ENCODE results near the gene TSGA10. TPM values are rescaled to one million over a fixed set of nuclear protein-coding genes. Genes with fewer than 3 reads are reported as not detected.
"Not testable (repeated sequence)": the region's sequence is repeated elsewhere in the genome, so short reads cannot be mapped to it uniquely, and the experiment has no call there.

The TSGA10 gene, protein sequence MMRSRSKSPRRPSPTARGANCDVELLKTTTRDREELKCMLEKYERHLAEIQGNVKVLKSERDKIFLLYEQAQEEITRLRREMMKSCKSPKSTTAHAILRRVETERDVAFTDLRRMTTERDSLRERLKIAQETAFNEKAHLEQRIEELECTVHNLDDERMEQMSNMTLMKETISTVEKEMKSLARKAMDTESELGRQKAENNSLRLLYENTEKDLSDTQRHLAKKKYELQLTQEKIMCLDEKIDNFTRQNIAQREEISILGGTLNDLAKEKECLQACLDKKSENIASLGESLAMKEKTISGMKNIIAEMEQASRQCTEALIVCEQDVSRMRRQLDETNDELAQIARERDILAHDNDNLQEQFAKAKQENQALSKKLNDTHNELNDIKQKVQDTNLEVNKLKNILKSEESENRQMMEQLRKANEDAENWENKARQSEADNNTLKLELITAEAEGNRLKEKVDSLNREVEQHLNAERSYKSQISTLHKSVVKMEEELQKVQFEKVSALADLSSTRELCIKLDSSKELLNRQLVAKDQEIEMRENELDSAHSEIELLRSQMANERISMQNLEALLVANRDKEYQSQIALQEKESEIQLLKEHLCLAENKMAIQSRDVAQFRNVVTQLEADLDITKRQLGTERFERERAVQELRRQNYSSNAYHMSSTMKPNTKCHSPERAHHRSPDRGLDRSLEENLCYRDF
- 1 to 10 TPM; 2.8 to 5.5 (median 3.4) TPM for total RNA-seq

DNA sequence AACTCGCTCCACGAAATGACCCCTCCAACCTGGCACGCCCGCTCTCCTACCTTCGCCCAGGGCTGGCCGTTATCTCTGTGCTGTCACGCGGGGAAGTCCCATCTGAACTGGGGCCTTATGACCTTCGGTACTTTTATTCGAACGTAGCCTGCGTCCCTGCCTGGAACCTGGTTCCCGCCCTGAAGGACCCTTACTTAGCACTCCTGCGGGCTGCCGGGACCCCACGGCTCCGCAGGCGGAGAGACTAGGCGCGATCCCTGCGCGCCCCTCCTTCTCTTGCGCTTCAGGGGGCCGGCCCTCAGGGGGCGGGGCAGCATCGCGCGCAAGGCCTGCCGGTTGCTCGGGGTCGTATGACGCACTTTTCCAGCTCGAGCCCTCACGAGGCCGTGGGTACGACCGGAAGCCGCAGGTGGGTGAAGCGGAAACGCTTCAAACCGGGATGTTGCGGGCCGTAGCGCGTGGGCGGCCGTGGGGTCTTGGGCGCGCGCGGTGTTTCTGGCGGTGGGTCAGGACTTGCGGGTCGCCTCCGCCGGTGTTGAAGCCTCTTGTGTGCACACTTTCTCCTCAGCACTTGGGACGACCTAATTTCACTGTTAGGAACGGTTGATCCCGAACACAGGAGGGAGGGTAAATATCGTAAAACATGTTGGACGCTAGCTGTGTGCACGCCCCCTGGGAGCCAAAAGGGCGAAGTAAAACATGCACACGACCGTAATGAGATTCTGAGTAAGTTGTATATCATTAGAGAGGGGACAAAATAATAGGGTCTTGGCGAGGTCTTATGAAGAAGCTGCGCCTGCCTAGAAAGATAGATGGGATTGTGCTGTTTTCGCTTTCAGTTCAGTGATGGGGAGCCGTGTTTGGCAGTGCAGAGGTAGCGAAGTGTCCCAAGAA is at the start of gene TSGA10, which contains the start of gene LIPT1:
Gene TSGA10, minus strand, starts transcription at position 300 of the 894 bp plus-strand sequence. CDS start 45,503 bp downstream, outside the sequence.
Gene LIPT1, plus strand, starts transcription at position 325 of the 894 bp plus-strand sequence. CDS start 6,991 bp downstream, outside the sequence.
- peak; percentile 98 to 99 for ATAC-seq
- peaks cover 36% of the 10 kb centered on the region for H3K4me1 Mint-ChIP-seq (ENCODE audit: low read depth)
- H3K4me3 Mint-ChIP-seq: no peak within 1 kb of the TSS
- H3K9me3 Mint-ChIP-seq: no peaks in the 10 kb centered on the region
- peak; percentile 87 for DNase-seq
- peaks cover 20% of the 10 kb centered on the region for H3K36me3 Mint-ChIP-seq (ENCODE audit: insufficient read depth)
- H3K27me3 Mint-ChIP-seq (ENCODE audit: low read depth): no peaks in the 10 kb centered on the region

DNA sequence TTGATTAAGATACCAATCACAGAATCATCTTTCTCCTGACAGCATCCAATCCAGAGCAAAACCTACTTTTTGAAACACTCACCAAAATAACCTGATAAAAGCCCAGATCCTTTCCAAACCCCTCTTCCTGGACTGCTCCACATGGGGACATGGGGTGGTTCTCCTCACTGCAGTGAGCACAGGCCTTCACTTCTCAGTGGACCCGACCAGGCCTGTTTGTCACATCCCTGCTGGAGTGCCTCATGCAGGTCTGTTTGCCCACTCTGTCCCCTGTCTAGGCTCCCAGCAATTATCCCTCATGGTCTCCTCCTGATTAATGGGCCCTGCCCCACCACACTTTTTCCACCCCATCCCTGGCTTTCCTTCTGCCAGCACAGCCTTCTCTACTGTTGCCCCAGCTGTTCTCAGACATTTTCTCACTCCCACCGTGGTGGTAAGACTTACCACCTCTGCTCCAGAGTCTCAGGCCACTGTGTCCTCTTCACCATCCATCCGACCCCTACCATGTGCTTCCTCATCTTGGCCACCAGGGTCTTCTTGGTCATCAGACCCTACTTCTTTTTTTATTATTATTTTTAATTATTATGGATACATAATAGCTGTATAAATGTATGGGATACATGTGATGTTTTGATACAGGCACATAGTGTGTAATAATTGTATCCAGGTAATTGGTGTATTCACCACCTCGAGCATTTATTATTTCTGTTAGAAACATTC is 47.4 kb upstream of the TSGA10 start:
- Mint-ChIP-seq H3K27me3 (ENCODE audit: low read depth) (no peaks in the 10 kb centered on the region), H3K4me3 (no peak overlapping the region), H3K4me1 (ENCODE audit: low read depth) (no peaks in the 10 kb centered on the region), H3K9me3 (peaks cover 9% of the 10 kb centered on the region), H3K36me3 (ENCODE audit: insufficient read depth) (peaks cover 13% of the 10 kb centered on the region)
- DNase-seq (no peak), ATAC-seq (no peak)

DNA sequence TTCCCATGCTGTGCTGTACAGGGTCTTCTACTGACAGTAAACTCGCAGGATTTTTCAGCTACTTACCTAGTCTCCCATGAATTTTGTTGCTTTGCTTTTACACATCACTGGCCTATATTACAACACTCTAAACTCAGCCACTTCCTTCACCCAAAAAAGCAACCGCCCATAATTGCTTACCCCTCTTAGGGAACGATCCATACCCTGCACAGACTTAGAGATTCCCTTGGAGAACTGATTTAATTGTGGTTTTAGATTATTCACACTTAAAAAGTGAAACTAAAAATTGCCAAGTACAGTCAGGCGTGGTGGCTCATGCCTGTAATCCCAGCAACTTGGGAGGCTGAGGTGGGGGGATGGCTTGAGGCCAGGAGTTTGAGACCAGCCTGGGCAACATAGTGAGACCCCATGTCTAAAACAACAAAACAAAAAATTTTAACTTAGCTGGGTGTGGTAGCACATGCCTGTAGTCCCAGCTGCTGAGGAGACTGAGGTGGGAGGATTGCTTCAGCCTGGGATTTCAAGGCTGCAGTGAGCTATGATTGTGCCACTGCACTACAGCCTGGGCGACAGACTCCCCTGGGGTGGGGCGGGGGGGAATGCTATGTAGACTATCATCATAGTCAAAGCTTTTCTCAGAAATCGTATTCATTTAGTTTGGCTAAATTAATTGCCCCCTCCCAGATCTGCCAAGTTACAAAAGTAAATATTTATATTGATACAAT is 45.5 kb upstream of the TSGA10 start:
- no peaks in the 10 kb centered on the region for H3K27me3 Mint-ChIP-seq (ENCODE audit: low read depth)
- H3K4me1 Mint-ChIP-seq (ENCODE audit: low read depth): no peaks in the 10 kb centered on the region
- H3K36me3 Mint-ChIP-seq (ENCODE audit: insufficient read depth): peaks cover 12% of the 10 kb centered on the region
- no peak overlapping the region for H3K4me3 Mint-ChIP-seq
- no peaks in the 10 kb centered on the region for H3K9me3 Mint-ChIP-seq
- DNase-seq (no peak), ATAC-seq (no peak)

DNA sequence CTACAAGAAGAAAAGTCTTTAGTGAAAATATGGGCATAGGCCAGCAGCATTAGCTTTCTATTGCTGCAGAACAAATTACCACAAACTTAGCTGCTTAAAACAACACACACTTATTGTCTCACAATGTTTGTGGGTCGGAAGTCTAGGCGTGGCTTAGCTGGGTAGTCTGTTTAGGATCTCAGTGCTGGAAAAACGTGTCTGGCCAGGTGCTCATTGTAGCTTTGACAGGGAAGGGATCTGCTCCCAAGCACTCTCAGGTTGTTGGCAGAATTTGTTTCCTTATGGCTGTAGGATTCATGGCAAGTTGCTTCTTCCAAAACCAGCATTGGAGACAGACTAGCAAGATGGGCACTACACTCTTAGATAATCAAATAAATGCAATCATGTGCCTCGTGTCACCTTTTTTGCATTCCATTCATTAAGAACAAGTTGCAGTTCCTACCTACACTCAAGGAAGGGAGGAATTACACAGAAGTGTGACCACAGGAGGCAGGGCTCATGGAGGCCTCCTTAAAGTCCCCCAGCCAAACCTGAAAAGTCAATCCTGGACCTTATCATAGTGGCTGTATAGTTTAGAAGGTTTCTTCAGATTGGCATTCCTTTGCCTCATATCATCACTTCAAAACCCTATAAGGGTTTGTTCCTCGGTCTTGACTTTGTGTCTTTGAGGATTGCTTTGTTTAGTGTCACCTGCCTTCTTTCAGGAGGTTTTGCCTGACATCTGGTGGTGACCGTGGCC is 43.5 kb upstream of the TSGA10 start:
- Mint-ChIP-seq H3K9me3 (no peaks in the 10 kb centered on the region), H3K4me3 (no peak overlapping the region), H3K4me1 (ENCODE audit: low read depth) (no peaks in the 10 kb centered on the region), H3K36me3 (ENCODE audit: insufficient read depth) (peaks cover 15% of the 10 kb centered on the region), H3K27me3 (ENCODE audit: low read depth) (no peaks in the 10 kb centered on the region)
- ATAC-seq: no peak
- DNase-seq: no peak

DNA sequence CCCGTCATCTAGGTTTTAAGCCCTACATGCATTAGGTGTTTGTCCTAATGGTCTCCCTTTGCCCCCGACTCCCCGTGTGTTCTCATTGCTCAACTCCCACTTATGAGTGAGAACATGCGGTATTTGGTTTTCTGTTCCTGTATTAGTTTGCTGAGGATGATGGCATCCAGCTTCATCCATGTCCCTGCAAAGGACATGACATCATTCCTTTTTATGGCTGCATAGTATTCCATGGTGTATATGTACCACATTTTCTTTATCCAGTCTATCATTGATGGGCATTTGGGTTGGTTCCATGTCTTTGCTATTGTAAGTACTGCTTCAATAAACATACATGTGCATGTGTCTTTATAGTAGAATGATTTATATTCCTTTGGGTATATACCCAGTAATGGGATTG is 37.6 kb upstream of the TSGA10 start:
- not testable (repeated sequence) for ATAC-seq; H3K27me3 Mint-ChIP-seq (ENCODE audit: low read depth); H3K9me3 Mint-ChIP-seq; H3K4me1 Mint-ChIP-seq (ENCODE audit: low read depth); H3K4me3 Mint-ChIP-seq; DNase-seq
- peaks cover 44% of the 10 kb centered on the region for H3K36me3 Mint-ChIP-seq (ENCODE audit: insufficient read depth)

DNA sequence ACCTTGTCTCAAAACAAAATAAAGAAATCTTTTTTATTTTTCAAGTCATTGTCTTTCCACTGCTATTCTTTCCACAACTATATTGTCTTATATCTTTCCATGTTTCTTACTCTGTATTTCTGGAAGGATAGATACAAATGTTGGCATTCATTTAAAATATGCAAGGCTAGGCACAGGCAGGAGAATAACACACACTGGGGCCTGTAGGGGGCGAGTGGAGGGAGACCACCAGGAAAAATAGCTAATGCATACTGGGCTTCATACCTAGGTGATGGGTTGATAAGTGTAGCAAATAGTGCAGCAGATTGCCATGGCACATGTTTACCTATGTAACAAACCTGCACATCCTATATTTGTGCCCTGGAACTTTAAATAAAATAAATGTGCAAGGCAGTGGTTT is 35.8 kb upstream of the TSGA10 start:
- Mint-ChIP-seq H3K36me3 (ENCODE audit: insufficient read depth) (peaks cover 38% of the 10 kb centered on the region), H3K9me3 (no peaks in the 10 kb centered on the region), H3K27me3 (ENCODE audit: low read depth) (no peaks in the 10 kb centered on the region), H3K4me3 (no peak overlapping the region), H3K4me1 (ENCODE audit: low read depth) (peaks cover 9% of the 10 kb centered on the region)
- no peak for DNase-seq
- ATAC-seq: no peak

GRCh38 chr2:99188357-99188756 is 33.6 kb upstream of the TSGA10 start:
- no peaks in the 10 kb centered on the region for H3K27me3 Mint-ChIP-seq (ENCODE audit: low read depth)
- ATAC-seq: peak in 1 of 2 donors; percentile 18
- peaks cover 31% of the 10 kb centered on the region for H3K36me3 Mint-ChIP-seq (ENCODE audit: insufficient read depth)
- no peaks in the 10 kb centered on the region for H3K9me3 Mint-ChIP-seq
- DNase-seq: no peak
- peaks cover 20% of the 10 kb centered on the region for H3K4me1 Mint-ChIP-seq (ENCODE audit: low read depth)
- no peak overlapping the region for H3K4me3 Mint-ChIP-seq

- Mint-ChIP-seq H3K4me1 (ENCODE audit: low read depth) (peaks cover 25% of the 10 kb centered on the region), H3K27me3 (ENCODE audit: low read depth) (no peaks in the 10 kb centered on the region), H3K9me3 (no peaks in the 10 kb centered on the region), H3K4me3 (no peak overlapping the region), H3K36me3 (ENCODE audit: insufficient read depth) (peaks cover 25% of the 10 kb centered on the region)
- DNase-seq: no peak
- no peak for ATAC-seq
Observed at GRCh38 chr2:99187011-99187410, 32.3 kb upstream of the TSGA10 start.

- no peaks in the 10 kb centered on the region for H3K27me3 Mint-ChIP-seq (ENCODE audit: low read depth)
- no peak overlapping the region for H3K4me3 Mint-ChIP-seq
- H3K4me1 Mint-ChIP-seq (ENCODE audit: low read depth): peaks cover 34% of the 10 kb centered on the region
- DNase-seq: no peak
- no peaks in the 10 kb centered on the region for H3K9me3 Mint-ChIP-seq
- no peak for ATAC-seq
- peaks cover 16% of the 10 kb centered on the region for H3K36me3 Mint-ChIP-seq (ENCODE audit: insufficient read depth)
Observed at GRCh38 chr2:99184811-99185210, 30.1 kb upstream of the TSGA10 start.

GRCh38 chr2:99183025-99183424 is 28.3 kb upstream of the TSGA10 start:
- Mint-ChIP-seq H3K4me1 (ENCODE audit: low read depth) (peaks cover 47% of the 10 kb centered on the region), H3K27me3 (ENCODE audit: low read depth) (no peaks in the 10 kb centered on the region), H3K9me3 (no peaks in the 10 kb centered on the region), H3K4me3 (peak overlapping the region; percentile 100), H3K36me3 (ENCODE audit: insufficient read depth) (peaks cover 12% of the 10 kb centered on the region)
- DNase-seq: no peak
- no peak for ATAC-seq

DNA sequence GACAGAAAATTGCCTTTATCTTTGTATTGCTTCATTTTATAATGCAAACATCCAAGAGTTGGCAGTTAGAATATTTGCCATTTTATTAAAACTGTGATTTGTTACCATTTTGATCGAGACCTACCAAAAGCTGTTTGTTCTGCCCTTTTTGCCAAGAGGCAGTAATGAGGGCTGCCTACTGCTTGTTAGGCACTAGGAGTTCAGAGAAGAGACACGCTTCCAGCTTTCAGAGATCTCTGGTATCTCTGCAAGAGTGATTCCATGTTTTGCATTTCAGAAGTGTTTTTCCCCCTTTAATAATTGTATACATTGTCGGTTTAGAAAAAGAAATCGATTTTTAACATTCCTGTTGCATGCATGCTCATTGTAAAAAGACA is 26.9 kb upstream of the TSGA10 start:
- peaks cover 56% of the 10 kb centered on the region for H3K4me1 Mint-ChIP-seq (ENCODE audit: low read depth)
- ATAC-seq (no peak), DNase-seq (no peak)
- peak overlapping the region; percentile 100 for H3K4me3 Mint-ChIP-seq
- H3K9me3 Mint-ChIP-seq: no peaks in the 10 kb centered on the region
- H3K27me3 Mint-ChIP-seq (ENCODE audit: low read depth): no peaks in the 10 kb centered on the region
- H3K36me3 Mint-ChIP-seq (ENCODE audit: insufficient read depth): peaks cover 14% of the 10 kb centered on the region

GRCh38 chr2:99180755-99181623 is 26.2 kb upstream of the TSGA10 start, which contains the start of the genes MITD1 and MRPL30:
Gene MITD1 (minus strand): TSS chr2:99181058. CDS start chr2:99180981, 77 bp downstream.
Gene MRPL30 (plus strand): TSS chr2:99181184. CDS start chr2:99186204, 5,020 bp downstream.
- H3K4me1 Mint-ChIP-seq (ENCODE audit: low read depth): peaks cover 57% of the 10 kb centered on the region
- peak within 1 kb of the TSS; percentile 100 for H3K4me3 Mint-ChIP-seq
- DNase-seq (peak; percentile 81), ATAC-seq (peak; percentile 92 to 94)
- H3K36me3 Mint-ChIP-seq (ENCODE audit: insufficient read depth): peaks cover 14% of the 10 kb centered on the region
- H3K27me3 Mint-ChIP-seq (ENCODE audit: low read depth): no peaks in the 10 kb centered on the region
- no peaks in the 10 kb centered on the region for H3K9me3 Mint-ChIP-seq

All from activated T-cell treated with anti-CD3 and anti-CD28 coated beads, Interleukin-2, amount 50 U/mL, for 4 hours (primary cell).